Ishikawa (cell line): Measurements from ENCODE around the gene LIME1.

Source experiments
- CEBPB ChIP-seq: IDR thresholded peaks from 2 replicates; pipeline ENCODE4 v1.6.1; 2012
- CREB1 ChIP-seq: IDR thresholded peaks from 2 replicates; pipeline ENCODE4 v1.6.1; 2012; ENCODE audit warnings: low read depth
- EGR1 ChIP-seq: IDR thresholded peaks from 2 replicates; pipeline ENCODE4 v1.6.1; 2012
- EP300 ChIP-seq: IDR thresholded peaks from 2 replicates; pipeline ENCODE4 v1.6.1; 2012; ENCODE audit warnings: borderline replicate concordance
- FOXM1 ChIP-seq: IDR thresholded peaks from 2 replicates; pipeline ENCODE4 v1.6.1; 2012; ENCODE audit warnings: low read depth, borderline replicate concordance
- NFIC ChIP-seq: IDR thresholded peaks from 2 replicates; pipeline ENCODE4 v1.6.1; 2012
- RAD21 ChIP-seq: IDR thresholded peaks from 2 replicates; pipeline ENCODE4 v1.6.1; 2012; ENCODE audit warnings: low read depth
- TAF1 ChIP-seq: IDR thresholded peaks from 2 replicates; pipeline ENCODE4 v1.6.1; 2012; ENCODE audit warnings: low read depth, mild to moderate bottlenecking
- TCF12 ChIP-seq: IDR thresholded peaks from 2 replicates; pipeline ENCODE4 v1.6.1; 2012; ENCODE audit warnings: low read depth
- TEAD4 ChIP-seq: IDR thresholded peaks from 2 replicates; pipeline ENCODE4 v1.6.1; 2012
- YY1 ChIP-seq: IDR thresholded peaks from 2 replicates; pipeline ENCODE4 v1.6.1; 2012; ENCODE audit warnings: low read depth
- ZBTB7A ChIP-seq: IDR thresholded peaks from 2 replicates; pipeline ENCODE4 v1.6.1; 2012; ENCODE audit warnings: low read depth
- TF ChIP-seq, protein P1 (sequence below): IDR thresholded peaks from 2 replicates; pipeline ENCODE4 v1.6.1; 2012
- TF ChIP-seq, protein P2 (sequence below): IDR thresholded peaks from 2 replicates; pipeline ENCODE4 v1.6.1; 2012
- TF ChIP-seq, protein P3 (sequence below): IDR thresholded peaks from 2 replicates; pipeline ENCODE4 v1.6.1; 2012; ENCODE audit warnings: low read depth, mild to moderate bottlenecking

The LIME1 gene

DNA sequence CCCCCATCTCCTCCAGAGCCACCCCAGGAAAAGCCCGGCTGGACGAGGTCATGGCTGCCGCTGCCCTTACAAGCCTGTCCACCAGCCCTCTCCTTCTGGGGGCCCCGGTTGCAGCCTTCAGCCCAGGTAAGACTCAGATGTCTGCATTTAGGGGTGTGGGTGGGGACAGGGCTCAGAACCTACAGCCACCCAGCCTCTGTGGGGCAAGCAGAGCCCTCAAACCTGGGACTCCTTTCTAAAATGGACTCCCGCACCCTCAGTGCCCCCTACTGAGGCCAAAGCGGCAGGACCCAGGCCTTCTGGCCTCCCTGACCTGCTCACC is 4.9 kb downstream of the LIME1 start:
- TF ChIP-seq CREB1 = no peak
- TF ChIP-seq, protein P1, sequence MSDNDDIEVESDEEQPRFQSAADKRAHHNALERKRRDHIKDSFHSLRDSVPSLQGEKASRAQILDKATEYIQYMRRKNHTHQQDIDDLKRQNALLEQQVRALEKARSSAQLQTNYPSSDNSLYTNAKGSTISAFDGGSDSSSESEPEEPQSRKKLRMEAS = no peak
- no peak for TF ChIP-seq FOXM1
- no peak for TF ChIP-seq YY1
- no peak for TF ChIP-seq CEBPB
- no peak for TF ChIP-seq EP300
- TF ChIP-seq EGR1 = no peak
- TF ChIP-seq, protein P2, sequence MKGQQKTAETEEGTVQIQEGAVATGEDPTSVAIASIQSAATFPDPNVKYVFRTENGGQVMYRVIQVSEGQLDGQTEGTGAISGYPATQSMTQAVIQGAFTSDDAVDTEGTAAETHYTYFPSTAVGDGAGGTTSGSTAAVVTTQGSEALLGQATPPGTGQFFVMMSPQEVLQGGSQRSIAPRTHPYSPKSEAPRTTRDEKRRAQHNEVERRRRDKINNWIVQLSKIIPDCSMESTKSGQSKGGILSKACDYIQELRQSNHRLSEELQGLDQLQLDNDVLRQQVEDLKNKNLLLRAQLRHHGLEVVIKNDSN = no peak
- no peak for TF ChIP-seq RAD21
- TF ChIP-seq, protein P3, sequence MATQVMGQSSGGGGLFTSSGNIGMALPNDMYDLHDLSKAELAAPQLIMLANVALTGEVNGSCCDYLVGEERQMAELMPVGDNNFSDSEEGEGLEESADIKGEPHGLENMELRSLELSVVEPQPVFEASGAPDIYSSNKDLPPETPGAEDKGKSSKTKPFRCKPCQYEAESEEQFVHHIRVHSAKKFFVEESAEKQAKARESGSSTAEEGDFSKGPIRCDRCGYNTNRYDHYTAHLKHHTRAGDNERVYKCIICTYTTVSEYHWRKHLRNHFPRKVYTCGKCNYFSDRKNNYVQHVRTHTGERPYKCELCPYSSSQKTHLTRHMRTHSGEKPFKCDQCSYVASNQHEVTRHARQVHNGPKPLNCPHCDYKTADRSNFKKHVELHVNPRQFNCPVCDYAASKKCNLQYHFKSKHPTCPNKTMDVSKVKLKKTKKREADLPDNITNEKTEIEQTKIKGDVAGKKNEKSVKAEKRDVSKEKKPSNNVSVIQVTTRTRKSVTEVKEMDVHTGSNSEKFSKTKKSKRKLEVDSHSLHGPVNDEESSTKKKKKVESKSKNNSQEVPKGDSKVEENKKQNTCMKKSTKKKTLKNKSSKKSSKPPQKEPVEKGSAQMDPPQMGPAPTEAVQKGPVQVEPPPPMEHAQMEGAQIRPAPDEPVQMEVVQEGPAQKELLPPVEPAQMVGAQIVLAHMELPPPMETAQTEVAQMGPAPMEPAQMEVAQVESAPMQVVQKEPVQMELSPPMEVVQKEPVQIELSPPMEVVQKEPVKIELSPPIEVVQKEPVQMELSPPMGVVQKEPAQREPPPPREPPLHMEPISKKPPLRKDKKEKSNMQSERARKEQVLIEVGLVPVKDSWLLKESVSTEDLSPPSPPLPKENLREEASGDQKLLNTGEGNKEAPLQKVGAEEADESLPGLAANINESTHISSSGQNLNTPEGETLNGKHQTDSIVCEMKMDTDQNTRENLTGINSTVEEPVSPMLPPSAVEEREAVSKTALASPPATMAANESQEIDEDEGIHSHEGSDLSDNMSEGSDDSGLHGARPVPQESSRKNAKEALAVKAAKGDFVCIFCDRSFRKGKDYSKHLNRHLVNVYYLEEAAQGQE = no peak
- TF ChIP-seq NFIC = no peak
- TF ChIP-seq TCF12 = no peak

DNA sequence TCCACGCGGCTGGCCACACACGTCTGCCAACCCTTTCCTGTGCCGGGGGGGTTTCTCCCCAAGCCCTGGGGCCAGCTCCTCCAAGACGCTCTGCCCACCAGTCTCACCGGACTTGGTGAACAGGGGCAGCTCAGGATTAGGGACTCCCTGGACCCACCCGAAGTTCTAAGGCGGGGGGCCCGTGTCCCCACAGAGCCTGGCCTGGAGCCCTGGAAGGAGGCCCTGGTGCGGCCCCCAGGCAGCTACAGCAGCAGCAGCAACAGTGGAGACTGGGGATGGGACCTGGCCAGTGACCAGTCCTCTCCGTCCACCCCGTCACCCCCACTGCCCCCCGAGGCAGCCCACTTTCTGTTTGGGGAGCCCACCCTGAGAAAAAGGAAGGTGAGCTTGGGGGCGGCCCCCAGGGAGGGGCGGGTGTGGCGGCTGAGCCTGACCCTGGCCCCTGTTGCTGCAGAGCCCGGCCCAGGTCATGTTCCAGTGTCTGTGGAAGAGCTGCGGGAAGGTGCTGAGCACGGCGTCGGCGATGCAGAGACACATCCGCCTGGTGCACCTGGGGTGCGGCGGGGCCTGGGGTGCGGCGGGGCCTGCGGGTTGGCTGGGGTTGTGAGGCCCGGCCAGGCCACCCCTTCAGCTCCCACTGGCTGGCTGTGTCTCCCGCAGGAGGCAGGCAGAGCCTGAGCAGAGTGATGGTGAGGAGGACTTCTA is 5.4 kb downstream of the LIME1 start:
- TF ChIP-seq TEAD4 = no peak
- TF ChIP-seq, protein P3 = no peak
- TF ChIP-seq RAD21 = no peak
- no peak for TF ChIP-seq CEBPB
- no peak for TF ChIP-seq FOXM1
- no peak for TF ChIP-seq TCF12
- no peak for TF ChIP-seq ZBTB7A
- TF ChIP-seq, protein P1 = no peak
- no peak for TF ChIP-seq YY1
- no peak for TF ChIP-seq NFIC
- TF ChIP-seq TAF1 = no peak
- no peak for TF ChIP-seq EGR1
- no peak for TF ChIP-seq CREB1
- TF ChIP-seq EP300 = no peak
- TF ChIP-seq, protein P2 = no peak

DNA sequence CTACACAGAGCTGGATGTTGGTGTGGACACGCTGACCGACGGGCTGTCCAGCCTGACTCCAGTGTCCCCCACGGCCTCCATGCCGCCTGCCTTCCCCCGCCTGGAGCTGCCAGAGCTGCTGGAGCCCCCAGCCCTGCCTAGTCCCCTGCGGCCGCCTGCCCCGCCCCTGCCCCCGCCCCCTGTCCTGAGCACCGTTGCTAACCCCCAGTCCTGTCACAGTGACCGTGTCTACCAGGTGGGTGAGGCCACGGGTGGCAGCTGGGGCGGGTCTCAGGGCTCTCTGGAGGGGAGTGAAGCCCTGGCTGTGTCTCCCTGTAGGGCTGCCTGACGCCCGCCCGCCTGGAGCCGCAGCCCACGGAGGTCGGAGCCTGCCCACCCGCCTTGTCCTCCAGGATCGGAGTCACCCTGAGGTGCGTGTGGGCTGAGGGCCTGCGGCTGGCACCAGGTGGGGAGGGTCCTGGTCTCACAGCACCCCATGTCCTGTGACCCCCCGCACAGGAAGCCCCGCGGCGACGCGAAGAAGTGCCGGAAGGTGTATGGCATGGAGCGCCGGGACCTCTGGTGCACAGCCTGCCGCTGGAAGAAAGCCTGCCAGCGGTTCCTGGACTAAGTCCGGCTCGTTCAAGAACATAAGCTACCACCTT is 6.0 kb downstream of the LIME1 start:
- TF ChIP-seq ZBTB7A = no peak
- TF ChIP-seq, protein P3 = no peak
- TF ChIP-seq EGR1 = no peak
- no peak for TF ChIP-seq RAD21
- TF ChIP-seq YY1 = no peak
- no peak for TF ChIP-seq CREB1

DNA sequence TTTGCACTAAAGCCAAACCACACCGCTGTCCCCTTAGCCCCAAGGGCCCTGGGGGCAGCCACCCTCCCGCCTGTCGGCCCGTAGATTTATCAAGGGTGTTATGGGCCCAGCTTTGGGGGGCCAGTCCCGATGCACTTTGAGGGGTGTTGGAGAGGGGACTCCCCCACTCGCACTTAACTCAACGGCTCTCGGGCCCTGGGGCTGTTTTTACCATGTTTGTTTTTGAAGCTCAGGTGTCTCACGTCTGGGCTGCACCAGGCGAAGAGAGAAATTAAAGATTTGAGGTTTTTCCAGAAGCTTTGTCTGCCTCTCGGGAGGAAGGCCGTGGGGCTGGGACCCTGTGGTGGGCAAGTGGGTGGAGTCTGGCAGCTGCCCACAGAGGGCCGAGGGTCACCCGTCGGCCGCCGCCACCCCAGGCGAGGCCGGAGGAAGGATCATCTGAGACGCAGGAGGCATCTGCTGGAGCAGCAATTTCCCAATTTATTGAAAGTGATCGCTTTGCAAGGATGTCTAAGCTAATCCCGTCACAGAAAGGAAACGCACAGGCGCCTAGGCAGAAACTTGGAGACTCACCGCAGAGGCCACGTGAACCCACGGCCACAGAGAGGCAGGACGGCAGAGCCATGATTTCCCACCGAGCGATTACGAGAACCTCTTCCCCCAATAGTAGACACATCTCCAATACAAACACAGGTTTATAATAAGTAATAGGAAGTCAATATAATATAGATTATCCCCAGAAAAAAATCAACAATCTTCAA is 6.9 kb downstream of the LIME1 start:
- TF ChIP-seq, protein P2 = no peak
- TF ChIP-seq YY1 (no peak), EP300 (no peak), ZBTB7A (no peak), TCF12 (no peak), NFIC (no peak), EGR1 (no peak), CREB1 (no peak), FOXM1 (no peak), CEBPB (no peak), TAF1 (no peak), RAD21 (no peak)
- TF ChIP-seq, protein P1 = no peak
- TF ChIP-seq, protein P3 = no peak
